Ovary (tissue), 10 donors: ENCODE measurements around the gene GRWD1. TPM values are rescaled to one million over a fixed set of nuclear protein-coding genes. Genes with fewer than 3 reads are reported as not detected.

ENCODE experiments used
- DNase-seq, 5 donors: peaks; one replicate each; pipeline ENCODE4 v3.0.0-alpha.2; 2019 to 2020
- H3K27ac ChIP-seq, 2 donors: fragments of 200-600 bp; one replicate each; pipeline versions ENCODE4 v1.5.1 to v1.8.0; 2019 to 2022
- H3K27me3 ChIP-seq: fragments of 200-600 bp; one replicate; pipeline ENCODE4 v1.8.0; 2022
- H3K36me3 ChIP-seq: fragments of 200-600 bp; sonication (generic); one replicate; pipeline ENCODE4 v1.5.1; 2019
- H3K4me1 ChIP-seq: one replicate; pipeline ENCODE4 v1.8.1; 2013; ENCODE audit warnings: mild to moderate bottlenecking, moderate library complexity; ENCODE audit not compliant: insufficient read depth
- H3K4me3 ChIP-seq: fragments of 200-600 bp; sonication (generic); one replicate; pipeline ENCODE4 v1.5.1; 2017
- H3K9me3 ChIP-seq, 2 donors: fragments of 200-600 bp in 1 of 2; sonication (generic) in 1 of 2; one replicate each; pipeline versions ENCODE4 v1.5.1 to v1.8.1; 2013 to 2019; ENCODE audit warnings: mild to moderate bottlenecking in 1 of 2, moderate library complexity in 1 of 2
- CTCF ChIP-seq, 3 donors: fragments of 450-650 bp in 2 of 3; fragments of 200-600 bp in 1 of 3; IDR thresholded peaks; one replicate each; pipeline versions ENCODE4 v1.5.1 to v1.8.0; 2016 to 2022; ENCODE audit warnings: antibody characterized with exemption in 3 of 3, mild to moderate bottlenecking in 1 of 3
- EP300 ChIP-seq: sonication (generic); formaldehyde crosslinking; IDR thresholded peaks from one replicate; pipeline ENCODE4 v1.6.1; 2017; ENCODE audit warnings: antibody characterized with exemption
- POLR2A ChIP-seq: fragments of 450-650 bp; IDR thresholded peaks from one replicate; pipeline ENCODE4 v1.6.1; 2017; ENCODE audit warnings: antibody characterized with exemption, mild to moderate bottlenecking, moderate library complexity
- WGBS, 3 donors: extraction: QIAGEN DNeasy Blood & Tissue Kit in 1 of 3; methylation state at CpG; one replicate each; pipeline versions ENCODE4 v1.1.5 to v1.1.7; 2013 to 2017; 5-methylcytosine and 5-hydroxymethylcytosine counted together
- intact Hi-C, 4 donors: fragments of 100-400 bp; cut with DNase I; formaldehyde crosslinking; loops; one replicate each; pipeline versions ENCODE4 v1.11.0 to v1.15.1; 2022 to 2023
- long read RNA-seq, 3 donors: library from polyadenylated mRNA in 2 of 3; unstranded in 2 of 3; transcript quantifications; one replicate each; pipeline ENCODE4 v2.0.0 and lab custom pipeline, GENCODE V29; 2021 to 2026
- polyA plus RNA-seq, 2 donors: library from polyadenylated mRNA; stranded (reverse); fragments of 200-250 nt in 1 of 2; fragments of 350-450 nt in 1 of 2; fragmentation: Illumina TruSeq in 1 of 2; extraction: RNeasy Lipid Tissue Mini Kit (QIAGEN cat#74804) in 1 of 2; gene quantifications; one replicate each; pipeline ENCODE4 v1.2.3, GENCODE V29; 2013 to 2014
- total RNA-seq, 7 donors: library from RNA; depleted of rRNA in 2 of 7; stranded (reverse); fragments of >200 nt in 2 of 7; fragmentation: NEBNext Ultra II Directional in 3 of 7; extraction: Animal tissue kit (Norgen Biotek cat#: 25700) in 3 of 7; gene quantifications; one replicate each; pipeline versions ENCODE4 v1.1.0 to v1.2.4, GENCODE V29; 2016 to 2023
- donor health status: DM: no; HTN: no; CAD: no; lungs with moderate emphysema.
- donor health status: DM: no; HTN: no; CAD: no.
- donor health status: Bipolar disorder and iron deficiency.
- donor health status: DM: yes; HTN: yes; CAD: no.
- donor health status: DM: no; HTN: no; CAD: no.
- donor health status: DM: yes; HTN: yes; CAD: no.

GRWD1 gene
- 10 to 100 TPM; 16.5 to 41.9 (median 32.5) TPM for total RNA-seq
- polyA plus RNA-seq: 10 to 100 TPM in 1 of 2 donors, 1 to 10 TPM in 1; 9.5 to 14.8 TPM
- long read RNA-seq, donor 1, full-length matches to known transcripts: 530 of 551 reads
- long read RNA-seq, donor 1, partial matches to known transcripts: 14 of 551 reads
- long read RNA-seq, donor 1, other reads (novel, unspliced or antisense): 7 of 551 reads
- long read RNA-seq, donor 2, full-length matches to known transcripts: 15 of 15 reads
- long read RNA-seq, donor 2, partial matches to known transcripts: 0 of 15 reads
- long read RNA-seq, donor 2, other reads (novel, unspliced or antisense): 0 of 15 reads
- long read RNA-seq, donor 3, full-length matches to known transcripts: 132 of 149 reads
- long read RNA-seq, donor 3, partial matches to known transcripts: 14 of 149 reads
- long read RNA-seq, donor 3, other reads (novel, unspliced or antisense): 3 of 149 reads

GRCh38 chr19:48445606-48446481 lies at the start of gene GRWD1:
TSS of gene GRWD1 (plus strand) at chr19:48445983. CDS start at chr19:48446006, 23 bp downstream.
- Histone ChIP-seq H3K27ac (peak within 1 kb of the TSS; percentile 2 to 85), H3K9me3 (no peaks in the 10 kb centered on the region), H3K36me3 (no peaks in the 10 kb centered on the region), H3K4me1 (peaks cover 6% of the 10 kb centered on the region), H3K27me3 (no peaks in the 10 kb centered on the region), H3K4me3 (peak within 1 kb of the TSS; percentile 66)
- peak; percentile 91 to 94 (median 93) for DNase-seq
- 0 to 1% (median 0%) methylated on average over 58 to 61 of the region's 61 CpGs for whole genome bisulfite sequencing, 3 donors
- peak; percentile 70 for TF ChIP-seq POLR2A
- TF ChIP-seq EP300: no peak
- intact Hi-C loops: no loop called here

- peaks cover 2% of the 10 kb centered on the region for H3K27me3 ChIP-seq
- peaks cover 9% of the 10 kb centered on the region for H3K4me1 ChIP-seq
- no peak for TF ChIP-seq EP300
- no peak for TF ChIP-seq CTCF (IDR thresholded peaks at IDR 0.05)
- no peak overlapping the region for H3K4me3 ChIP-seq
- intact Hi-C loops: no loop called here
- no peak overlapping the region for H3K27ac ChIP-seq
- H3K9me3 ChIP-seq: no peaks in the 10 kb centered on the region
- WGBS, 3 donors: 31 to 35% (median 34%) methylated on average over 24 of the region's 24 CpGs
- no peak for DNase-seq
- H3K36me3 ChIP-seq: no peaks in the 10 kb centered on the region
Measured at GRCh38 chr19:48396016-48396823, 49.6 kb upstream of the GRWD1 start.

- H3K27ac ChIP-seq: no peak overlapping the region
- TF ChIP-seq CTCF (IDR thresholded peaks at IDR 0.05) (no peak), POLR2A (no peak), EP300 (no peak)
- no peak overlapping the region for H3K4me3 ChIP-seq
- DNase-seq: no peak
- 25 to 62% (median 39%) methylated on average over 2 of the region's 2 CpGs for WGBS, 3 donors
- no peaks in the 10 kb centered on the region for H3K9me3 ChIP-seq
- H3K27me3 ChIP-seq: peaks cover 2% of the 10 kb centered on the region
- intact Hi-C loops: no loop called here
- peaks cover 6% of the 10 kb centered on the region for H3K4me1 ChIP-seq
- no peaks in the 10 kb centered on the region for H3K36me3 ChIP-seq
Measured at GRCh38 chr19:48396824-48397176, 49.0 kb upstream of the GRWD1 start.

- no peak for TF ChIP-seq CTCF (IDR thresholded peaks at IDR 0.05)
- TF ChIP-seq EP300: no peak
- TF ChIP-seq POLR2A: no peak
- Histone ChIP-seq H3K4me3 (no peak overlapping the region), H3K27ac (no peak overlapping the region), H3K27me3 (peaks cover 2% of the 10 kb centered on the region), H3K4me1 (peaks cover 5% of the 10 kb centered on the region), H3K9me3 (no peaks in the 10 kb centered on the region), H3K36me3 (no peaks in the 10 kb centered on the region)
- intact Hi-C loops: no loop called here
- DNase-seq: no peak
- WGBS, 3 donors: 37 to 39% (median 37%) methylated on average over 22 of the region's 22 CpGs
Measured at GRCh38 chr19:48397263-48398101, 48.3 kb upstream of the GRWD1 start.
